HG02885 (cell line): ENCODE results near the gene AVEN.

Source experiments
- ATAC-seq: cut with Tn5 transposase; IDR thresholded peaks from one replicate; pipeline ENCODE4 v1.9.1; 2021; ENCODE audit warnings: mild to moderate bottlenecking; ENCODE audit not compliant: unreplicated experiment, poor library complexity

Gene AVEN

GRCh38 chr15:33994005-33994615 is 44.9 kb downstream of the AVEN start:
- no peak for ATAC-seq

- no peak for ATAC-seq
Measured at GRCh38 chr15:33988384-33988783, 50.6 kb downstream of the AVEN start.

- no peak for ATAC-seq
Measured at GRCh38 chr15:33987444-33987843, 51.6 kb downstream of the AVEN start.

DNA sequence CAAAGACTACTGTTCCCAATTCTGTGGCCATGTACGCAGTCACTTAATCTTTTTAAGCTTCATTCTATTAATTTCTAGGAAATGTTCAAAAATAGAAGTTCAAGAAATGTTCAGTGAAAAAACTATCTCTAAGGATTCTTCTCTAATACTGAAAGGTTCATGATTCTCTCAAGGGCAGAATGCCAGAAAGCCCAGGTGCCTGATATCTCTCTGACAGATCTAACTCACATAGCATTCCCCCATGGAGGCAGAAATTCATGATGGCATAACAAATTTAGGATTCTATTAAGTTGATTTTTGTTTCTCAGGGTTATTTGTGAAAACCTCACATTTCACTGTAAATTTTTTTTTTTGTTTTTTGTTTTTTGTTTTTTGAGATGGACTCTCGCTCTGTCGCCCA is 53.3 kb downstream of the AVEN start:
- ATAC-seq = no peak

- ATAC-seq = no peak
Measured at GRCh38 chr15:33985287-33985686, 53.7 kb downstream of the AVEN start.

DNA sequence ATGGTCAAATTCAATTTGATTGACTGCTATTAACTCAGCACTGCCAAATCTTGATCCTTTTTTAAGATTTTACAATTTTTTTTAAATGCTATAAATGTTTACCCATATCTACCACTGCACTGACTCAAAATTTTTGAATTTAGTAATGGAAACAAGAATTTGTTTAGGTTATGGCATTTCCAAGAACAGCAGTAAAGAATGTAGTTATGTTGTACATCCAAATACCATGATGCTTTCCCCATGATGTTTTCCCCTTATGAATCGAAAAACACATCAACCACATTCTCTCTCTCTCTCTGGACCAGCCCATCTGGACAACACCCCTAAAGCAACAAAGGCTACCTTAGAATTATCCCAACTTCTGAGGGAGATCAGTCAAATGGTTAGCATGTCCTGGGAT is 56.5 kb downstream of the AVEN start:
- no peak for ATAC-seq

GRCh38 chr15:33980159-33980558 is 58.8 kb downstream of the AVEN start:
- no peak for ATAC-seq

- no peak for ATAC-seq
Measured at GRCh38 chr15:33975022-33975565, 63.9 kb downstream of the AVEN start.

GRCh38 chr15:33971811-33972210 is 67.2 kb downstream of the AVEN start:
- no peak for ATAC-seq

- ATAC-seq = no peak
Measured at GRCh38 chr15:33968821-33969220, 70.2 kb downstream of the AVEN start.

- ATAC-seq = no peak
Measured at GRCh38 chr15:33968224-33968623, 70.8 kb downstream of the AVEN start, which contains the start of gene CHRM5. Gene CHRM5 (plus strand): TSS chr15:33968497. CDS start chr15:34062718, 94,221 bp downstream.

DNA sequence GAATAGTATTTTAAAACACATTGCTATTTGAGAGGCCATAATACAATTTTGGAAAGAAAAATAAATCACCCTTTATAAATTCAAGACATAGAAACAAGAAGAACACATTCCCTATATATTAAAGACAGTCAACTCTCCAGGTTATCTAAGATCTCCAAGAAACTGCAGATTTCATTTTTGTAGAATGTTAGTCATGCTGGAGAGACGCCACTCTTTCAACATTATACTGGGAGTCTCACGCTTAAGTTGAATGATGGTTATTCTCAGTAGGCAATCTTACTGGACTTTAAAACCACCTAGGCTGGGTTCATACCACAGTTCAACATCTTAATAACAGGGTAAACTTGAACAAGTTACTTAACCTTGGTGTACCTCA is 74.4 kb downstream of the AVEN start:
- ATAC-seq = no peak

GRCh38 chr15:33963831-33964664 is 75.0 kb downstream of the AVEN start:
- ATAC-seq = no peak

DNA sequence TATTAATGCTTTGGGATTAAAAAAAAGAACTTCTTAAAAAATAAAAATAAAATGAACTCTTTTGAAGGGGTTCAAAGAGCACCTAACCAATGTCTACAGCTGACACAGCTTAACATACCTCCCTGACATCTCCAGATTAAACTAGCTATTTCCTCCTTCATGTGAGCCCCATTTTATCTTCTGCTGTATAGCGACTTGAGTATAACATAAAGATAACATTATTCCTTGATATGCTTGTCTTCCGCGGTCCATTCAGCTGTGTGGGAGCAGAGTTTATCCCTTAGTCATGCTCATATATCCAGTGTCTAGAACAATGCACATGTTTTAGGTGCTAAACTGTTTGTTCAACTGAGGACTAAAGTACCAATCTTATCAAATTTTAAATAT is 78.5 kb downstream of the AVEN start:
- ATAC-seq = no peak

DNA sequence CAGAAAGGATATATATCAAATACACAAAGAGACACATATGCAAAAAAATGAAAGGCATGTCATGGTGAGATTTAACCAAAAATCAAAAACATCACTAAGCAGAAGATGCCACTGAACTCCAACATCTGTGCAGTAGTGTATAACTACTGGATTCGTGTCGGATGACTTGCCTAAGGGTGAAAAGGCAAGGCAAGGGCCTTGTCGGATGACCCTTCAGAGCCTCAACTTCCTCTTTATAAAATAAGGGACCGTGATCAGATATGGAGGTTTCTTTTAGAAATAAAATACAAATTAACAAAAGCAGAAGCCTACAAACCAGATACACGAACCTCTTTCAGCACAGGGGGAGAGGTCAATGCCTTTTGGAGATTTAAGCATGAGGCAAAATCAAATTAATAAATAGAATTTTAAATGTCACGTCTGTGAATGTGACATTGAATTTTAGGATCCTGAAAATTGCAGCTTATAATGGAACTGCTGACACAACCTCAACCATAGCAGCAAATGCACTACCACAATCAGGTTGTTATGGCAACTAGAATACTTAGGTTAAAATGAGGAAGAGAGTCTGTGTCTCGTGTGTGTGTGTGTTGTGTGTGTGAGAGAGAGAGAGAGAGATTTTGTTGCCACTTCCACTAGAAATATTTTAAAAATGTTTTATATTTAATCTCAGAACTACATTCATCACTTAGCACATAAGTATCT is 79.0 kb downstream of the AVEN start:
- ATAC-seq = no peak

DNA sequence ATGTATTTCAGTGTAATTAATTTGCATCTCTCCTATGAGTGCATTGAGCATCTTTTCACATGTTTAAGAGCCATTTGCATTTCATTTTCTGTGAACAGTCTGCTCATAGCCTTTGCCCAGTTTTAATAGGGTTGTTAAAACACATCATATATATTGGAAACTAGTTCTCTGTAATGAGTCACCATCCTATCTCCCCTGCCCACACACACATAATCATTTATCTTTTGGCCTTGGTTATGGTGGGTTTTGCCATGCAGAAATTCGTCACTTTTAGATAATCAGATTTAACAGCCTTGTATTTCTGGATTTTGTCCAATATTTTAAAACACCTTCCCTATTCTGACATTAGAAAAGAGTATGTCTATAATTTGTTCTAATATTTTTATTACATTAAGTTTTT is 82.6 kb downstream of the AVEN start:
- no peak for ATAC-seq

DNA sequence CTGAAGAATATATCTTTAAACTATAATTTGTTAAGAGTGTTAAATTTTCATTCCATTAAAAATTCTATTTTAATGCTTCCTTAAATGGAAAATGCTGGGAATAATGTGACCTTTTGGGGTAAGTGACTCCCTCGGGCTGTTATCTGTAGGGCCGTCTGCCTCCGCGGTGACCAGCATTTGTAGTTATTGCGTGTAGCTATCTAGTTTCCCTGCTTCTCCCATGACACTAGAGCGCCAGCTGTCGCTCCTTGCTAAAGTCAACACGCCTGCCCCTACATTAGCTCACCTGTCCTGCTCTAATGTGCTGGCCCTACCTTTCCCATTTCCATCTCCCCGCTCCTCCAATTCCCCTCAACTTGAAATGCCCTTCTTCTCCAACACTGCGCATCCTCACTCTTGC is 83.1 kb downstream of the AVEN start:
- ATAC-seq = no peak

DNA sequence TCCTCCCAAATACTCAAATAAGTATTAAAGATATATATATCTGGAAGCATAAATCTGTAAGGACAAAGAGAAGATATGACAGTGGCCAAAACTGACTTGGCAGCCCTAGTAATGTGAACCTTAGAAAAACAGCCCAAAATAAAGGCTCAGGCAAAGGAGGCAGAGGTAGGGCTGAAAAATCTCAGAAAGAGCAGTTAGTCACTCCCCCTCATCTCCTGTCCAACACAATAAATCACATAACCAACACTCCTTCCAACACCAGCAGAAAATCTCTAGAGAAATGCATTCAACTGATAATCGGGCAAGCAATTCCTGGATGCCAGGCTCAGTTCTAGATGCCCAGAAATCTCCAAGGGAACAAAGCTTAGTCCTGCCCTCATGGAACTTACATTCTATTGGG is 92.9 kb downstream of the AVEN start:
- no peak for ATAC-seq

DNA sequence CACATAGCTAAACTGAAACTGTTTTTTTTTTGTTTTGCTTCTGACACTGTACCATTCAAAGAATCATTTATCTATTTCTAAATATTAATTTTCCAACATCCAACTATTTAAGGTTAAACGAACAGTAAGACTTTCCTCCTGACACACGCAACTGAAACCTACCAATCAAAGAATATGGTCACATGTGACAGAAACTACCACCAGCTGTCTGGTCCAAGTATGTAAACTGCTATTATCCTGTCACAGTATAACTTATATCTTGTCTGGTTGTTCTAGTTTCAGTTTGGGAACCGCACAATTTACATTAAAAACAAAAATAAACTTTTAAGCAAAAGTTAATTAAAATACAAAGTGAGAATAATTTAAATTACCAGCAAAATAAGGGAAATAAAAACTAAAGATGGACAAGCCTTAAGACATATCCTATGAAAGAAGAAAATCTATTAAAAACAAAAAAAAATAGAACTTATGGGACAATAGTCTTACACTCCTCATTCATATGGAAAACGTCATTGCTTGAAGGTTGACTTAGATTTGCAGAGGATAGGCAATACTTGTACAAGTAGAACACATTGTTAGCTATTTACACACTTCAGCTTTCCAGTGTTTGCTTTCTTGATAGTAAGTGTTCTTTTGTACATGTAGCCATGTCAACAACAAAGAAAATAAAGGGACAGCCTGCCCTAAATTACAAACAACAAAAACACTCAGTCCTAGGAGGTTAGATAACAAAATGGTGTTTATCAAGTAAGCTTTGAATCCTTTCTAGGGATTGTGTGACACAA is 97.5 kb downstream of the AVEN start:
- peak; percentile 78 for ATAC-seq

GRCh38 chr15:33934921-33935320 is 104.1 kb downstream of the AVEN start:
- no peak for ATAC-seq
